Skeletal muscle cell (primary cell): ENCODE measurements around the gene GALNT9.

Experiments used
- DNase-seq: peaks from one replicate; pipeline ENCODE4 v3.0.0-alpha.2; 2010; ENCODE audit warnings: low read depth
- H3K4me3 ChIP-seq: 2 replicates; pipeline ENCODE4 v1.5.1; 2011; ENCODE audit warnings: low read depth, mild to moderate bottlenecking, control low read depth, low read length, moderate library complexity

Gene GALNT9

GRCh38 chr12:132148368-132149045 lies 180.9 kb downstream of the GALNT9 start:
- no peak overlapping the region for H3K4me3 ChIP-seq
- DNase-seq, result no peak

GRCh38 chr12:132147423-132148367 lies 181.7 kb downstream of the GALNT9 start:
- no peak for DNase-seq
- H3K4me3 ChIP-seq, result no peak overlapping the region

GRCh38 chr12:132146772-132147422 lies 182.5 kb downstream of the GALNT9 start:
- H3K4me3 ChIP-seq, result no peak overlapping the region
- no peak for DNase-seq
